Measurements from ENCODE around the gene TMEM253.
A peak's percentile ranks its signal among the peaks of the same experiment; 100 is the strongest.

Gene TMEM253

GRCh38 chr14:21071225-21072030 is 29.4 kb upstream of the TMEM253 start:
- peak; percentile 73 for DNase-seq

- no peak for DNase-seq
Observed at GRCh38 chr14:21072031-21072473, 28.8 kb upstream of the TMEM253 start.

- DNase-seq: no peak
Observed at GRCh38 chr14:21072781-21073339, 28.0 kb upstream of the TMEM253 start.

- DNase-seq: no peak
Observed at GRCh38 chr14:21073921-21074320, 26.9 kb upstream of the TMEM253 start.

- DNase-seq: no peak
Observed at GRCh38 chr14:21074398-21075272, 26.2 kb upstream of the TMEM253 start.

GRCh38 chr14:21075719-21076437 is 25.0 kb upstream of the TMEM253 start:
- DNase-seq: no peak

GRCh38 chr14:21077672-21078071 is 23.2 kb upstream of the TMEM253 start:
- DNase-seq: no peak

GRCh38 chr14:21078287-21078686 is 22.6 kb upstream of the TMEM253 start:
- DNase-seq: no peak

GRCh38 chr14:21078726-21079125 is 22.1 kb upstream of the TMEM253 start:
- DNase-seq: no peak

GRCh38 chr14:21081521-21082142 is 19.2 kb upstream of the TMEM253 start:
- no peak for DNase-seq

- DNase-seq: no peak
Observed at GRCh38 chr14:21083565-21084325, 17.1 kb upstream of the TMEM253 start.

- DNase-seq: no peak
Observed at GRCh38 chr14:21084396-21084795, 16.5 kb upstream of the TMEM253 start.

- DNase-seq: no peak
Observed at GRCh38 chr14:21084998-21085853, 15.6 kb upstream of the TMEM253 start.

GRCh38 chr14:21086908-21087293 is 14.0 kb upstream of the TMEM253 start:
- DNase-seq: no peak

GRCh38 chr14:21087294-21088091 is 13.4 kb upstream of the TMEM253 start:
- no peak for DNase-seq

- DNase-seq: no peak
Observed at GRCh38 chr14:21088687-21089086, 12.2 kb upstream of the TMEM253 start.

GRCh38 chr14:21089271-21089670 is 11.6 kb upstream of the TMEM253 start:
- DNase-seq: no peak

GRCh38 chr14:21089877-21090193 is 11.0 kb upstream of the TMEM253 start:
- DNase-seq: no peak

GRCh38 chr14:21090194-21090939 is 10.5 kb upstream of the TMEM253 start:
- DNase-seq: no peak

Measured in activated CD8-positive, alpha-beta memory T cell treated with anti-CD3 and anti-CD28 coated beads for 24 hours (primary cell).